Adrenal gland (tissue), 12 donors: ENCODE data around the gene ANGEL1. TPM values are rescaled to one million over a fixed set of nuclear protein-coding genes. Genes with fewer than 3 reads are reported as not detected.

Experiments
- DNase-seq, 7 donors: peaks; one replicate each; pipeline ENCODE4 v3.0.0-alpha.2; 2019 to 2020
- H3K27ac ChIP-seq, 5 donors: fragments of 200-600 bp; sonication (generic) in 4 of 5; 1 replicate in 3 of 5; 2 replicates in 2 of 5; pipeline versions ENCODE4 v1.5.1 to v1.8.0; 2016 to 2020; ENCODE audit warnings: mild to moderate bottlenecking in 1 of 5
- H3K27me3 ChIP-seq: fragments of 200-600 bp; 2 replicates; pipeline ENCODE4 v1.8.0; 2021
- H3K36me3 ChIP-seq, 2 donors: fragments of 200-600 bp; replicated peaks in 1 of 2; 1 replicate in 1 of 2; 2 replicates in 1 of 2; pipeline versions ENCODE4 v1.5.1 to v1.8.0; 2018 to 2022
- H3K4me1 ChIP-seq, 2 donors: fragments of 200-600 bp; replicated peaks in 1 of 2; 1 replicate in 1 of 2; 2 replicates in 1 of 2; pipeline versions ENCODE4 v1.5.1 to v1.8.0; 2018 to 2021
- H3K4me3 ChIP-seq, 4 donors: fragments of 200-600 bp; sonication (generic) in 3 of 4; one replicate each; pipeline ENCODE4 v1.5.1; 2016 to 2018
- H3K9me3 ChIP-seq, 3 donors: fragments of 200-600 bp; sonication (generic) in 1 of 3; replicated peaks in 1 of 3; 1 replicate in 2 of 3; 2 replicates in 1 of 3; pipeline versions ENCODE4 v1.5.1 to v1.8.0; 2016 to 2021
- CTCF ChIP-seq, 6 experiments: fragments of 450-650 bp in 4 of 6; fragments of 200-600 bp in 2 of 6; sonication (generic) in 1 of 6; IDR thresholded peaks; 1 replicate in 5 of 6; 2 replicates in 1 of 6; pipeline versions ENCODE4 v1.5.1 to v1.8.0; 2016 to 2021; ENCODE audit warnings: antibody characterized with exemption in 6 of 6, mild to moderate bottlenecking in 2 of 6, moderate library complexity in 1 of 6
- POLR2A ChIP-seq, 2 donors: fragments of 450-650 bp; IDR thresholded peaks; one replicate each; pipeline ENCODE4 v1.6.1; 2017; ENCODE audit warnings: antibody characterized with exemption in 2 of 2, mild to moderate bottlenecking in 2 of 2, moderate library complexity in 1 of 2
- WGBS, 4 donors: extraction: QIAGEN DNeasy Blood & Tissue Kit in 2 of 4; methylation state at CpG; one replicate each; pipeline versions ENCODE4 v1.1.5 to v1.1.7; 2013 to 2017; 5-methylcytosine and 5-hydroxymethylcytosine counted together
- intact Hi-C, 2 donors: fragments of 100-400 bp; cut with DNase I; formaldehyde crosslinking; loops; one replicate each; pipeline versions ENCODE4 v1.14.1 to v1.15.0; 2022 to 2023
- polyA plus RNA-seq, 3 donors: library from polyadenylated mRNA; stranded (reverse); fragments of 200-250 nt in 2 of 3; fragments of 350-450 nt in 1 of 3; fragmentation: Illumina TruSeq in 1 of 3; extraction: RNeasy Lipid Tissue Mini Kit (QIAGEN cat#74804) in 1 of 3; gene quantifications; one replicate each; pipeline ENCODE4 v1.2.3, GENCODE V29; 2013 to 2014
- total RNA-seq, 9 donors: library from RNA; depleted of rRNA in 4 of 9; stranded (reverse); fragments of >200 nt in 4 of 9; fragments of 120-200 nt in 1 of 9; fragmentation: NEBNext Ultra II Directional in 1 of 9; extraction: Animal tissue kit (Norgen Biotek cat#: 25700) in 1 of 9; gene quantifications; one replicate each; pipeline versions ENCODE4 v1.1.0 to v1.2.4, GENCODE V29; 2013 to 2023
- donor health status: healthy with polysubstance abuse.
- donor health status: Bipolar disorder and iron deficiency.
- donor health status: DM: yes; HTN: yes; CAD: no.
- donor health status: DM: no; HTN: no; CAD: no.
- donor health status: DM: no; HTN: no; CAD: no.
- donor health status: DM: yes; HTN: yes; CAD: no.

ANGEL1 gene
- total and polyA plus RNA-seq, 12 donors, result 11.8 to 38.2 (median 25.0) TPM

- DNase-seq, result no peak
- no peaks in the 10 kb centered on the region for H3K36me3 ChIP-seq
- no peak overlapping the region for H3K27ac ChIP-seq
- H3K27me3 ChIP-seq, result no peaks in the 10 kb centered on the region
- H3K9me3 ChIP-seq, result no peaks in the 10 kb centered on the region
- intact Hi-C loops, result no loop called here
- H3K4me1 ChIP-seq, result peaks cover 0 to 3% of the 10 kb centered on the region in 2 donors
- TF ChIP-seq CTCF (IDR thresholded peaks at IDR 0.05) (no peak), POLR2A (IDR thresholded peaks at IDR 0.05) (no peak)
- H3K4me3 ChIP-seq, result no peak overlapping the region
Observed at GRCh38 chr14:76842414-76842813, 29.7 kb upstream of the ANGEL1 start.

DNA sequence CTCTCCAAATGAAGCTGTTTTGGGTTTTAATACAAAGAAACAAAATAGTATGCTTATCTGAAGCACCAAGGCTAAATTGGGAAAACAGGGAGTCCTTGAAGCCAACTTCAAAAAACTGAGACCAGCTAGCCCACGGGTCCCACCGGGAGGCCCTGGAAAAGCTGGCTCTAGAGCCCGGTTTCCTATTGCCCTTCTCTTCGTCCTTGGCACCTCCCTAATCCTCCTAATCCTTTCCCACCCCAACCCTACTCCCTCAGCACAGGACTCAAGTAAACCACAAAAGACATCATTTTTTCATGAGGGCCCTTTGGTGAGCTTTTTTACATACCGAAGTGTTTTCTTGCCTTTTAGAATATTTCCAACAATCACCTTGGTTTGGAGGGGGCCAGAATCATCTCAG lies 24.8 kb upstream of the ANGEL1 start:
- WGBS, 4 donors, result 32 to 45% (median 39%) methylated on average over 5 of the region's 5 CpGs
- H3K9me3 ChIP-seq, result no peaks in the 10 kb centered on the region
- no peak overlapping the region for H3K27ac ChIP-seq
- no peak for TF ChIP-seq CTCF (IDR thresholded peaks at IDR 0.05)
- DNase-seq, result no peak
- H3K36me3 ChIP-seq, result no peaks in the 10 kb centered on the region
- intact Hi-C loops, result no loop called here
- H3K27me3 ChIP-seq, result no peaks in the 10 kb centered on the region
- no peaks in the 10 kb centered on the region for H3K4me1 ChIP-seq
- no peak overlapping the region for H3K4me3 ChIP-seq

DNA sequence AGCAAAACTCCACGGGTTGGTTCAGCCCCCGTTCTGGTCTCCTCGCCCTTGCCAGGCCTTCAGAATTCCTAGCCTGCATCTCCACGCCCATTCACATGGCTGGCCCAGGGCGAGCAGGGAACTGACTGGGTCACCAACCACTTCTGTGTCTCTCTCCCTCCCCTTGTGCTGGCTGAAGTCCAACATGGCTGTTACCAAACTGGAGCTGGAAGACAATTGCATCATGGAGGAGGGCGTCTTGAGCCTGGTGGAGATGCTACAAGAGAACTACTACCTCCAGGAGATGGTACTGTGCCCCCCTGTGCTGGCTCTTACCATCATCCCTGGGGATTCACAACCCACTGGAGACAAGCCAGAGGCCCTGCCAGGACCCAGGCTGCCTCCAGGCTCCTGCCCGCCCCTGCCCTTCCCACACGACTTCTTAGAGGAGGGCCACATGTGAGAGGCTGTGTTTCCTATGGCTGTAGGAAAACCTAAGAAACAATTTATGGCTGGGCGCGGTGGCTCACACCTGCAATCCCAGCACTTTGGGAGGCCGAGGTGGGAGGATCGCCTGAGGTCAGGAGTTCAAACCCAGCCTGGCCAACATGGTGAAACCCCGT lies 23.4 kb upstream of the ANGEL1 start:
- Histone ChIP-seq H3K27me3 (no peaks in the 10 kb centered on the region), H3K27ac (no peak overlapping the region), H3K36me3 (no peaks in the 10 kb centered on the region), H3K4me3 (no peak overlapping the region), H3K4me1 (no peaks in the 10 kb centered on the region), H3K9me3 (no peaks in the 10 kb centered on the region)
- TF ChIP-seq POLR2A (IDR thresholded peaks at IDR 0.05), result no peak
- TF ChIP-seq CTCF (IDR thresholded peaks at IDR 0.05), result no peak
- intact Hi-C loops, result no loop called here
- DNase-seq, result peak; percentile 33 to 74 (median 63)
- WGBS, 4 donors, result 85 to 92% (median 87%) methylated on average over 11 to 13 of the region's 13 CpGs

DNA sequence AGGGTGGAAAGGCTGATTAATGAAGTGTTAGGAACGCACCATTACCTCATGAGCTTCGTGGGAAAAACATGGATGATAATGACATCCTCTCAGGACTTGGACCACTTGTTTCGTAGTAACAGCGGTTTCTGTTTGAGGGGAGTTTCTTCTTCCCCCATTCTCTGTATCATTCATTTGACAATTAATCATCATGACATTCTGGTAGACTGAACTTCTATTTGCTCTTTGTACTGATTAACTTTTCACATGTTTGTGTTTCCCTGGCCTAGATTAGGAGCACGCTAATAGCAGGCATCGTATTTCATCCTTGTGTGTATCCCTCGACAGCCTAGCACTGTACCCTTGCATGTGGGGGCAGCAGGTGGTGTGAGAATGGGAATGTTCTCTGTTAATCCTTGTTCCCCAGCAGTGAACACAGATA lies 21.6 kb upstream of the ANGEL1 start:
- WGBS, 4 donors, result 63 to 72% (median 67%) methylated on average over 7 of the region's 7 CpGs
- DNase-seq, result no peak

More for the DNA sequence above, 21.6 kb upstream of the ANGEL1 start:
- no peaks in the 10 kb centered on the region for H3K36me3 ChIP-seq
- H3K9me3 ChIP-seq, result no peaks in the 10 kb centered on the region
- no peak overlapping the region for H3K4me3 ChIP-seq
- TF ChIP-seq CTCF (IDR thresholded peaks at IDR 0.05), result no peak
- no peak for TF ChIP-seq POLR2A (IDR thresholded peaks at IDR 0.05)
- no peaks in the 10 kb centered on the region for H3K4me1 ChIP-seq
- intact Hi-C loops, result no loop called here
- H3K27me3 ChIP-seq, result no peaks in the 10 kb centered on the region
- no peak overlapping the region for H3K27ac ChIP-seq
